K562 (cell line): ENCODE results near the gene USP11.

Experiments
- CEBPB ChIP-seq: fragments of 450-650 bp; IDR thresholded peaks from 2 replicates; pipeline ENCODE4 v1.6.1; 2016; ENCODE audit warnings: missing genetic modification characterization, missing compliant biosample characterization
- EZH2 ChIP-seq: IDR thresholded peaks from 2 replicates; pipeline ENCODE4 v1.6.1; 2012; ENCODE audit warnings: low read depth, mild to moderate bottlenecking, inconsistent platforms, low read length, borderline replicate concordance
- HCFC1 ChIP-seq: IDR thresholded peaks from 2 replicates; pipeline ENCODE4 v1.6.1; 2012; ENCODE audit warnings: low read depth, low read length, improper control_type of control experiment
- MCM3 ChIP-seq: fragments of 450-650 bp; IDR thresholded peaks from 2 replicates; pipeline ENCODE4 v1.6.1; 2016
- MED1 ChIP-seq: sonication (generic); formaldehyde crosslinking; IDR thresholded peaks from 2 replicates; pipeline ENCODE4 v1.8.1; 2023; ENCODE audit warnings: missing genetic modification reagents, borderline replicate concordance
- NFRKB ChIP-seq: fragments of 450-650 bp; IDR thresholded peaks from 2 replicates; pipeline ENCODE4 v1.6.1; 2016; ENCODE audit warnings: low read depth
- STAT5A ChIP-seq: IDR thresholded peaks from 2 replicates; pipeline ENCODE4 v1.6.1; 2012; ENCODE audit warnings: low read length, inconsistent platforms, borderline replicate concordance
- TARDBP ChIP-seq: fragments of 450-650 bp; IDR thresholded peaks from 2 replicates; pipeline ENCODE4 v1.6.1; 2016
- ZBED1 ChIP-seq: IDR thresholded peaks from 2 replicates; pipeline ENCODE4 v1.6.1; 2014
- ZNF347 ChIP-seq: fragments of 450-650 bp; formaldehyde crosslinking; IDR thresholded peaks from 2 replicates; pipeline ENCODE4 v1.4.0; 2020; ENCODE audit warnings: low read depth, mild to moderate bottlenecking, moderate library complexity
- ZNF507 ChIP-seq: conservative IDR thresholded peaks from 2 replicates; pipeline ENCODE4 v1.6.1; 2017; ENCODE audit warnings: missing genetic modification characterization, missing compliant biosample characterization
- TF ChIP-seq, protein P1 (sequence below), 3 experiments: IDR thresholded peaks in 2 of 3; conservative IDR thresholded peaks in 1 of 3; 2 replicates each; pipeline ENCODE4 v1.5.1; 2011 to 2012; ENCODE audit warnings: low read length in 3 of 3, mild to moderate bottlenecking in 3 of 3, control low read depth in 2 of 3, improper control_type of control experiment in 1 of 3, inconsistent platforms in 1 of 3, low read depth in 1 of 3, mixed read lengths in 1 of 3, moderate library complexity in 1 of 3; ENCODE audit not compliant: insufficient read depth in 2 of 3
- TF ChIP-seq, protein P2 (sequence below): fragments of 450-650 bp; IDR thresholded peaks from 2 replicates; pipeline ENCODE4 v1.6.1; 2014; ENCODE audit warnings: low read depth, mild to moderate bottlenecking, moderate library complexity, borderline replicate concordance
- TF ChIP-seq, protein P3 (sequence below): sonication (generic); formaldehyde crosslinking; IDR thresholded peaks from 2 replicates; pipeline ENCODE4 v1.8.0; 2023; ENCODE audit warnings: mild to moderate bottlenecking, missing genetic modification reagents

DNA sequence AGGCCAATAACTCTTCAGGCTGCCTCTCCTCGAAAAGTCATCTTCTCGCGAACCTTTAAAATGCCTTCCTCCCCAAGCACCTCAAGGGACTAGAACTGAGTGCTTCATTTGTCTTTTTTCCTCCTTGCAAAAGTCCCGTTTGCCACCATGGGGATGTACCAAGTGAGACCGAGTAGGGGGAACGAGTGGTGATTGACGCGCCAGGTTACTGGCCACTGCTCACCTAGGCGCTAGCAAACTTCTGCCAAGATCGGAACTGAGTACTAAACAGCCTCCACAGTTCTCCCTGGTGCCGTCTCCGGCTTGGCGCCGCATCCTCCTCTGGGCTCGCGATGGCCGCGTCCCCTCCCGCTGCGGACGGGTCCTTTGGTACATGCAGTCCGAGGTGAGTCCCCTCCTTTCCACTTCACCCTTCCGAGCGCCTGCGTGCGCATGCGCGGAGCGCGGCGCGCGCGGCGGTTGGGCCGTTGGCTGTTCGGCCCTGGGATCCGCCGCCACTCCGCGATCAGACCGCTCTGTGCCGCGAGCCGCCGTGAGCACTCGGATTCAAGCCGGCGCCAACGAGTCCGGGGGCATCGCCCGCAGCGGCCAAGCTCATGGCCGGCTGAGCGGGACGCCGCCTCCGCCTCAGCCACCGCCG lies 14.4 kb upstream of the USP11 start, which contains the start of gene CDK16:
- TF ChIP-seq TARDBP (no peak), HCFC1 (no peak), ZNF347 (CRISPR knock-in tag) (no peak), MED1 (CRISPR knock-in tag) (no peak), EZH2 (no peak), ZBED1 (no peak), ZNF507 (tag) (no peak), NFRKB (no peak), CEBPB (tag) (no peak), MCM3 (no peak), STAT5A (no peak)
- TF ChIP-seq, protein P1, sequence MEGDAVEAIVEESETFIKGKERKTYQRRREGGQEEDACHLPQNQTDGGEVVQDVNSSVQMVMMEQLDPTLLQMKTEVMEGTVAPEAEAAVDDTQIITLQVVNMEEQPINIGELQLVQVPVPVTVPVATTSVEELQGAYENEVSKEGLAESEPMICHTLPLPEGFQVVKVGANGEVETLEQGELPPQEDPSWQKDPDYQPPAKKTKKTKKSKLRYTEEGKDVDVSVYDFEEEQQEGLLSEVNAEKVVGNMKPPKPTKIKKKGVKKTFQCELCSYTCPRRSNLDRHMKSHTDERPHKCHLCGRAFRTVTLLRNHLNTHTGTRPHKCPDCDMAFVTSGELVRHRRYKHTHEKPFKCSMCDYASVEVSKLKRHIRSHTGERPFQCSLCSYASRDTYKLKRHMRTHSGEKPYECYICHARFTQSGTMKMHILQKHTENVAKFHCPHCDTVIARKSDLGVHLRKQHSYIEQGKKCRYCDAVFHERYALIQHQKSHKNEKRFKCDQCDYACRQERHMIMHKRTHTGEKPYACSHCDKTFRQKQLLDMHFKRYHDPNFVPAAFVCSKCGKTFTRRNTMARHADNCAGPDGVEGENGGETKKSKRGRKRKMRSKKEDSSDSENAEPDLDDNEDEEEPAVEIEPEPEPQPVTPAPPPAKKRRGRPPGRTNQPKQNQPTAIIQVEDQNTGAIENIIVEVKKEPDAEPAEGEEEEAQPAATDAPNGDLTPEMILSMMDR (IDR thresholded peaks at IDR 0.05 in 2 of 3, conservative IDR thresholded peaks at IDR 0.05 in 1 of 3; ENCODE audit: insufficient read depth in 2 of 3, low read depth in 1 of 3, low read length in 3 of 3) = no peak
- TF ChIP-seq, protein P2, sequence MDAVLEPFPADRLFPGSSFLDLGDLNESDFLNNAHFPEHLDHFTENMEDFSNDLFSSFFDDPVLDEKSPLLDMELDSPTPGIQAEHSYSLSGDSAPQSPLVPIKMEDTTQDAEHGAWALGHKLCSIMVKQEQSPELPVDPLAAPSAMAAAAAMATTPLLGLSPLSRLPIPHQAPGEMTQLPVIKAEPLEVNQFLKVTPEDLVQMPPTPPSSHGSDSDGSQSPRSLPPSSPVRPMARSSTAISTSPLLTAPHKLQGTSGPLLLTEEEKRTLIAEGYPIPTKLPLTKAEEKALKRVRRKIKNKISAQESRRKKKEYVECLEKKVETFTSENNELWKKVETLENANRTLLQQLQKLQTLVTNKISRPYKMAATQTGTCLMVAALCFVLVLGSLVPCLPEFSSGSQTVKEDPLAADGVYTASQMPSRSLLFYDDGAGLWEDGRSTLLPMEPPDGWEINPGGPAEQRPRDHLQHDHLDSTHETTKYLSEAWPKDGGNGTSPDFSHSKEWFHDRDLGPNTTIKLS = no peak
- TF ChIP-seq, protein P3, sequence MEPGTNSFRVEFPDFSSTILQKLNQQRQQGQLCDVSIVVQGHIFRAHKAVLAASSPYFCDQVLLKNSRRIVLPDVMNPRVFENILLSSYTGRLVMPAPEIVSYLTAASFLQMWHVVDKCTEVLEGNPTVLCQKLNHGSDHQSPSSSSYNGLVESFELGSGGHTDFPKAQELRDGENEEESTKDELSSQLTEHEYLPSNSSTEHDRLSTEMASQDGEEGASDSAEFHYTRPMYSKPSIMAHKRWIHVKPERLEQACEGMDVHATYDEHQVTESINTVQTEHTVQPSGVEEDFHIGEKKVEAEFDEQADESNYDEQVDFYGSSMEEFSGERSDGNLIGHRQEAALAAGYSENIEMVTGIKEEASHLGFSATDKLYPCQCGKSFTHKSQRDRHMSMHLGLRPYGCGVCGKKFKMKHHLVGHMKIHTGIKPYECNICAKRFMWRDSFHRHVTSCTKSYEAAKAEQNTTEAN (CRISPR knock-in tag) = no peak
